ENCODE measurements around the gene RELA. TPM values are rescaled to one million over a fixed set of nuclear protein-coding genes. Genes with fewer than 3 reads are reported as not detected.

RELA gene
- polyA plus RNA-seq, 2 of the 4 experiments (the other 2 are of a cell fraction), result 28.9 to 55.1 TPM

DNA sequence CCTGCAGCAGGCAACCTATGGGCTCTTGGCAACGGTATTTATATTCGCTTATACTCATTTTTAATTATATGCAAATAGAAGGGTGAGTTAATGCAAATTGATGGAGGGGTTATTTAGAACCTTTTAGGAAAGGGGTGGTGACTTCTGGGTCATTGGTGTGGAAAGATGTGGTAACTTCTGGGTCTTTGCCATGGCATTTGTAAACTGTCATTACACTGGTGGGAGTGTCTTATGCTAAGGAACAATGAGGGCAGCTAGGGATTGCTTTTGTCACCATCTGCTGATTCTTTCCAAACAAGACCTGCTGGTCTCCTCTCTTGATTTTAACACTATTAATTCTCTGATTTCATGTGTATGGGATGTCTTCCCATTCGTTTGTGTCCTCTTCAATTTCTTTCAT, 37.7 kb upstream of the RELA start:
- FAIRE-seq, result no peak
- no peak overlapping the region for H3K4me3 ChIP-seq
- WGBS (ENCODE audit: missing lambda C conversion rate), result 30% methylated on average over 3 of the region's 3 CpGs
- POLR2A ChIA-PET, result no interaction called here
- DNase-seq (ENCODE audit: low read depth in 1 of 2, low spot score in 1 of 2), result no peak
- no peak overlapping the region for H3K27ac ChIP-seq
- no peaks in the 10 kb centered on the region for H3K4me1 ChIP-seq
- CTCF ChIA-PET, result interaction anchor here (0.7 to 1.4 kb wide), 5 partner anchors 11 to 381 kb away, joined by 3 to 8 read pairs (median 4); partner anchors contain the start of gene RNASEH2C
- no peaks in the 10 kb centered on the region for H3K9me3 ChIP-seq
- no peak for ATAC-seq
- TF ChIP-seq GATA3 (IDR thresholded peaks at IDR 0.05; ENCODE audit: borderline replicate concordance), result no peak
- TF ChIP-seq BHLHE40 (IDR thresholded peaks at IDR 0.05; ENCODE audit: low read depth, low read length), result no peak
- TF ChIP-seq POLR2A (IDR thresholded peaks at IDR 0.05; ENCODE audit: low read length), result no peak
- no peak for TF ChIP-seq RAD21 (conservative IDR thresholded peaks at IDR 0.05 in 1 of 2, IDR thresholded peaks at IDR 0.05 in 1 of 2)
- TF ChIP-seq, protein P1, sequence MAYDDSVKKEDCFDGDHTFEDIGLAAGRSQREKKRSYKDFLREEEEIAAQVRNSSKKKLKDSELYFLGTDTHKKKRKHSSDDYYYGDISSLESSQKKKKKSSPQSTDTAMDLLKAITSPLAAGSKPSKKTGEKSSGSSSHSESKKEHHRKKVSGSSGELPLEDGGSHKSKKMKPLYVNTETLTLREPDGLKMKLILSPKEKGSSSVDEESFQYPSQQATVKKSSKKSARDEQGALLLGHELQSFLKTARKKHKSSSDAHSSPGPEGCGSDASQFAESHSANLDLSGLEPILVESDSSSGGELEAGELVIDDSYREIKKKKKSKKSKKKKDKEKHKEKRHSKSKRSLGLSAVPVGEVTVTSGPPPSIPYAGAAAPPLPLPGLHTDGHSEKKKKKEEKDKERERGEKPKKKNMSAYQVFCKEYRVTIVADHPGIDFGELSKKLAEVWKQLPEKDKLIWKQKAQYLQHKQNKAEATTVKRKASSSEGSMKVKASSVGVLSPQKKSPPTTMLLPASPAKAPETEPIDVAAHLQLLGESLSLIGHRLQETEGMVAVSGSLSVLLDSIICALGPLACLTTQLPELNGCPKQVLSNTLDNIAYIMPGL (CRISPR knock-in tag; IDR thresholded peaks at IDR 0.05; ENCODE audit: borderline replicate concordance), result no peak
- no peak for TF ChIP-seq FOXS1 (CRISPR knock-in tag; IDR thresholded peaks at IDR 0.05)
- TF ChIP-seq, protein P2, sequence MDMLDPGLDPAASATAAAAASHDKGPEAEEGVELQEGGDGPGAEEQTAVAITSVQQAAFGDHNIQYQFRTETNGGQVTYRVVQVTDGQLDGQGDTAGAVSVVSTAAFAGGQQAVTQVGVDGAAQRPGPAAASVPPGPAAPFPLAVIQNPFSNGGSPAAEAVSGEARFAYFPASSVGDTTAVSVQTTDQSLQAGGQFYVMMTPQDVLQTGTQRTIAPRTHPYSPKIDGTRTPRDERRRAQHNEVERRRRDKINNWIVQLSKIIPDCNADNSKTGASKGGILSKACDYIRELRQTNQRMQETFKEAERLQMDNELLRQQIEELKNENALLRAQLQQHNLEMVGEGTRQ (IDR thresholded peaks at IDR 0.05), result no peak
- no peak for TF ChIP-seq RARB (CRISPR knock-in tag; IDR thresholded peaks at IDR 0.05)
- no peak for TF ChIP-seq RCOR1 (IDR thresholded peaks at IDR 0.05; ENCODE audit: low read depth, low read length)
- TF ChIP-seq, protein P3, sequence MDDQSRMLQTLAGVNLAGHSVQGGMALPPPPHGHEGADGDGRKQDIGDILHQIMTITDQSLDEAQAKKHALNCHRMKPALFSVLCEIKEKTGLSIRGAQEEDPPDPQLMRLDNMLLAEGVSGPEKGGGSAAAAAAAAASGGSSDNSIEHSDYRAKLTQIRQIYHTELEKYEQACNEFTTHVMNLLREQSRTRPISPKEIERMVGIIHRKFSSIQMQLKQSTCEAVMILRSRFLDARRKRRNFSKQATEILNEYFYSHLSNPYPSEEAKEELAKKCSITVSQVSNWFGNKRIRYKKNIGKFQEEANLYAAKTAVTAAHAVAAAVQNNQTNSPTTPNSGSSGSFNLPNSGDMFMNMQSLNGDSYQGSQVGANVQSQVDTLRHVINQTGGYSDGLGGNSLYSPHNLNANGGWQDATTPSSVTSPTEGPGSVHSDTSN (IDR thresholded peaks at IDR 0.05), result no peak
- TF ChIP-seq, protein P4, sequence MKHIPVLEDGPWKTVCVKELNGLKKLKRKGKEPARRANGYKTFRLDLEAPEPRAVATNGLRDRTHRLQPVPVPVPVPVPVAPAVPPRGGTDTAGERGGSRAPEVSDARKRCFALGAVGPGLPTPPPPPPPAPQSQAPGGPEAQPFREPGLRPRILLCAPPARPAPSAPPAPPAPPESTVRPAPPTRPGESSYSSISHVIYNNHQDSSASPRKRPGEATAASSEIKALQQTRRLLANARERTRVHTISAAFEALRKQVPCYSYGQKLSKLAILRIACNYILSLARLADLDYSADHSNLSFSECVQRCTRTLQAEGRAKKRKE (CRISPR knock-in tag; IDR thresholded peaks at IDR 0.05; ENCODE audit: low read depth), result no peak
- TF ChIP-seq CBX2 (IDR thresholded peaks at IDR 0.05; ENCODE audit: borderline replicate concordance, low read depth), result no peak
- TF ChIP-seq, protein P5, sequence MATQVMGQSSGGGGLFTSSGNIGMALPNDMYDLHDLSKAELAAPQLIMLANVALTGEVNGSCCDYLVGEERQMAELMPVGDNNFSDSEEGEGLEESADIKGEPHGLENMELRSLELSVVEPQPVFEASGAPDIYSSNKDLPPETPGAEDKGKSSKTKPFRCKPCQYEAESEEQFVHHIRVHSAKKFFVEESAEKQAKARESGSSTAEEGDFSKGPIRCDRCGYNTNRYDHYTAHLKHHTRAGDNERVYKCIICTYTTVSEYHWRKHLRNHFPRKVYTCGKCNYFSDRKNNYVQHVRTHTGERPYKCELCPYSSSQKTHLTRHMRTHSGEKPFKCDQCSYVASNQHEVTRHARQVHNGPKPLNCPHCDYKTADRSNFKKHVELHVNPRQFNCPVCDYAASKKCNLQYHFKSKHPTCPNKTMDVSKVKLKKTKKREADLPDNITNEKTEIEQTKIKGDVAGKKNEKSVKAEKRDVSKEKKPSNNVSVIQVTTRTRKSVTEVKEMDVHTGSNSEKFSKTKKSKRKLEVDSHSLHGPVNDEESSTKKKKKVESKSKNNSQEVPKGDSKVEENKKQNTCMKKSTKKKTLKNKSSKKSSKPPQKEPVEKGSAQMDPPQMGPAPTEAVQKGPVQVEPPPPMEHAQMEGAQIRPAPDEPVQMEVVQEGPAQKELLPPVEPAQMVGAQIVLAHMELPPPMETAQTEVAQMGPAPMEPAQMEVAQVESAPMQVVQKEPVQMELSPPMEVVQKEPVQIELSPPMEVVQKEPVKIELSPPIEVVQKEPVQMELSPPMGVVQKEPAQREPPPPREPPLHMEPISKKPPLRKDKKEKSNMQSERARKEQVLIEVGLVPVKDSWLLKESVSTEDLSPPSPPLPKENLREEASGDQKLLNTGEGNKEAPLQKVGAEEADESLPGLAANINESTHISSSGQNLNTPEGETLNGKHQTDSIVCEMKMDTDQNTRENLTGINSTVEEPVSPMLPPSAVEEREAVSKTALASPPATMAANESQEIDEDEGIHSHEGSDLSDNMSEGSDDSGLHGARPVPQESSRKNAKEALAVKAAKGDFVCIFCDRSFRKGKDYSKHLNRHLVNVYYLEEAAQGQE (IDR thresholded peaks at IDR 0.05), result no peak
- TF ChIP-seq TP53 (CRISPR knock-in tag; IDR thresholded peaks at IDR 0.05), result no peak
- TF ChIP-seq, protein P6, sequence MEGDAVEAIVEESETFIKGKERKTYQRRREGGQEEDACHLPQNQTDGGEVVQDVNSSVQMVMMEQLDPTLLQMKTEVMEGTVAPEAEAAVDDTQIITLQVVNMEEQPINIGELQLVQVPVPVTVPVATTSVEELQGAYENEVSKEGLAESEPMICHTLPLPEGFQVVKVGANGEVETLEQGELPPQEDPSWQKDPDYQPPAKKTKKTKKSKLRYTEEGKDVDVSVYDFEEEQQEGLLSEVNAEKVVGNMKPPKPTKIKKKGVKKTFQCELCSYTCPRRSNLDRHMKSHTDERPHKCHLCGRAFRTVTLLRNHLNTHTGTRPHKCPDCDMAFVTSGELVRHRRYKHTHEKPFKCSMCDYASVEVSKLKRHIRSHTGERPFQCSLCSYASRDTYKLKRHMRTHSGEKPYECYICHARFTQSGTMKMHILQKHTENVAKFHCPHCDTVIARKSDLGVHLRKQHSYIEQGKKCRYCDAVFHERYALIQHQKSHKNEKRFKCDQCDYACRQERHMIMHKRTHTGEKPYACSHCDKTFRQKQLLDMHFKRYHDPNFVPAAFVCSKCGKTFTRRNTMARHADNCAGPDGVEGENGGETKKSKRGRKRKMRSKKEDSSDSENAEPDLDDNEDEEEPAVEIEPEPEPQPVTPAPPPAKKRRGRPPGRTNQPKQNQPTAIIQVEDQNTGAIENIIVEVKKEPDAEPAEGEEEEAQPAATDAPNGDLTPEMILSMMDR (IDR thresholded peaks at IDR 0.05), result no peak
- no peak for TF ChIP-seq EHF (CRISPR knock-in tag; IDR thresholded peaks at IDR 0.05)
- no peak for TF ChIP-seq KDM5A (IDR thresholded peaks at IDR 0.05)
- TF ChIP-seq NPAS2 (CRISPR knock-in tag; IDR thresholded peaks at IDR 0.05; ENCODE audit: borderline replicate concordance), result no peak
- no peak for TF ChIP-seq EHMT2 (IDR thresholded peaks at IDR 0.05; ENCODE audit: low read depth)
- TF ChIP-seq, protein P7, sequence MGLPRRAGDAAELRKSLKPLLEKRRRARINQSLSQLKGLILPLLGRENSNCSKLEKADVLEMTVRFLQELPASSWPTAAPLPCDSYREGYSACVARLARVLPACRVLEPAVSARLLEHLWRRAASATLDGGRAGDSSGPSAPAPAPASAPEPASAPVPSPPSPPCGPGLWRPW (IDR thresholded peaks at IDR 0.05), result no peak
- H3K4me2 ChIP-seq, result no peak overlapping the region
